GM19239 (cell line): Measurements from ENCODE around the gene DCLK1.

Experiments
- DNase-seq: peaks from one replicate; pipeline ENCODE4 v3.0.0; 2011; ENCODE audit warnings: low spot score; ENCODE audit not compliant: insufficient read length
- FAIRE-seq: peaks from 2 replicates; lab custom pipeline; 2011; peaks lifted over from hg19 to GRCh38; lab: Jason Lieb, UNC

The DCLK1 gene

DNA sequence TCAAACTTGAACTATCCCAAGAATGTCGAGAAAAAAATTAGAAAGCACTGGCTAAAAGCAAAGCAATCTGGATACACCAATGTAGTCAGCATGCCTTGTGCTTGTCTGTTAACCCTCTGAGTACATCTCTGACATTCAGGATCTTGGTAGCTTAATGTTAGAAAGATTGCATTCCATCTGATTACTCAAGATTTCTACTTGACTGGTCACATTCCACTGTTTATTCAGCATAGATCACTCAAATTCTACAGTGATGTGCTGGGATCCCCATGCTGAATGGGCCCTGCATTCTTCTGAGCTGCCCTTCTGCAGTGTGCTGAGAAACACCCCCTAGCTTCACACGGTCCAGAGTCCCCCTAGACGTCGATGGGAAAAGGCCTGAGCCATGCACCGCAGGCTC, 359.3 kb downstream of the DCLK1 start:
- FAIRE-seq (no peak), DNase-seq (no peak)

DNA sequence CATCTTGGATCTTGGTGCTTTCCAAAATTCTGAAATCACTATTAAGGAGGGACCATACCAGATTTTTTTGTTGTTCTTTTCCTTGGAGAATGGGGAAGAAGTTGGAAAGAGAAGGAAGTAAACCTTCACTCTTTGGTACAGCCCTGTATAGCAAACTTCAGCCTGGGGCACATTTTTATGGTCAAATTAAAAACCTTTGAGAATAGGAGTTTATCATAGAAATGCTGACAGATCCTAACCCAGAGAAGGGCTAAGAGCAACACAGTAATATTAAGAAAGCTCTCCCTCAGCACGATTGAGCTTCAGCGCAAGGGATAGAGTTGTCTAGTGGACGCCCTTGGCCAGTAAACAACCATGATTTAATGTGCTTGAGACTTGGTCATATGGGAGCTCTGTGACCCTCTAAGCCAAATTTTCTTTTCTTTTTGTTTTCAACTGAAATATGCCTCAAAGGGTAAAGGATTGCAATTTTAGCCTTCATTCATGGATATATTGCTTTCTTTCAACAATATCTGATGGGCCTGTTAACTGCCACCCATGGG, 360.4 kb downstream of the DCLK1 start:
- DNase-seq (no peak), FAIRE-seq (no peak)

DNA sequence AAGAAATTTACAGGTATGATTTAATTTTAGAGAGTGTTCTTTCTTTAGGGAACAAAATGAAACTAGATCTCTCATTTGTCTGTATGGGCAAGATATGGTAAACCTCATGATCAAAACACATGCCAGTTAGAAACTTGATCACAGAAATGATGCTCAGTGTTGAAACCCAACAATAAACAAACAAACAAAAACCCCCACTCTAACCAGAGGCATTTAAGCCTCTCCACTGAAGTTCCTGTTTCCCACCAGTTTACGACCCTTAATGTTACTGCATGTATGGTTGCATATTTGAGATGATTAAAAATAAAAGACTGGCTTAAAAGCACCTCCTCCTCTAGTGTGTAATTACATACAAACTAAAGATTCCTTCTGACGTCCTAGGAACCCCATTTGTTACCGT, 361.4 kb downstream of the DCLK1 start:
- DNase-seq (no peak), FAIRE-seq (no peak)

DNA sequence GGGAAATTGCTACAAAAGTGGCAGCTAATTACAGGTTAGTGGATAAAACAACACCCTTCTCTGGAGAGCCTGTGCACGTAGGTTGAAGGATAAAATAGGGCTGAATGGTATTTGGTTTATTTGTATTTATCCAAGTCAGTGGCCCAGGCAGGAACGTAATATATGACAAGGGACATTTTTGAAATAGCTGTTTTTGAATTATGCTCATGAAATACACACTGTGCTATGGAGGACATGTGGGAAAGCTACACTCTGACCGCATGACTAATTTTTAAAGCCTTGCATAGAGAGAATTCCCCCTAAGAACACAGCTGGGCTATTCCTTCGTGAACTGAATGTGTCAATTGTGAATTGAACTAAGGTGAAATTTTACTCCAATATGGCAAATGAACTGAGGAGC, 362.6 kb downstream of the DCLK1 start:
- FAIRE-seq (no peak), DNase-seq (no peak)

DNA sequence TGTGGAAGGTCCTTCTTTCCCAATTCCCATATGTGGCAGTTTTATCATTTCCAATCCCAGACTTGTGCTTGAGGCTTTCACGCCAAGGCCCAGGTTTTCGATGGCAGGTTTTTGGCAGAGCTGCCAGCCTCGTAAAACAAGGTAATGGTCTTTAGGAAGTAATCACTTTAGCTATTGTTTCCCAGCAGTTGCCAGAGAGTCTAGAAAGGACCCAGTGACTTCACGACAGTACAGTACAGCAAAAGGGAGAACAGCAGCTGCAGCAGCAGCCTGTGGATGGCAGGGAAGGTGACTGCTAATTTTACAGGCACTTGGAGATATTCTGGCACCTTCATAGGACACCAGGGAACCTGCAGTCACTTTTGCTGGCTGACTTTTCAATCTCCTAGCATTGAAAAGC, 363.1 kb downstream of the DCLK1 start:
- FAIRE-seq: no peak
- DNase-seq: no peak

DNA sequence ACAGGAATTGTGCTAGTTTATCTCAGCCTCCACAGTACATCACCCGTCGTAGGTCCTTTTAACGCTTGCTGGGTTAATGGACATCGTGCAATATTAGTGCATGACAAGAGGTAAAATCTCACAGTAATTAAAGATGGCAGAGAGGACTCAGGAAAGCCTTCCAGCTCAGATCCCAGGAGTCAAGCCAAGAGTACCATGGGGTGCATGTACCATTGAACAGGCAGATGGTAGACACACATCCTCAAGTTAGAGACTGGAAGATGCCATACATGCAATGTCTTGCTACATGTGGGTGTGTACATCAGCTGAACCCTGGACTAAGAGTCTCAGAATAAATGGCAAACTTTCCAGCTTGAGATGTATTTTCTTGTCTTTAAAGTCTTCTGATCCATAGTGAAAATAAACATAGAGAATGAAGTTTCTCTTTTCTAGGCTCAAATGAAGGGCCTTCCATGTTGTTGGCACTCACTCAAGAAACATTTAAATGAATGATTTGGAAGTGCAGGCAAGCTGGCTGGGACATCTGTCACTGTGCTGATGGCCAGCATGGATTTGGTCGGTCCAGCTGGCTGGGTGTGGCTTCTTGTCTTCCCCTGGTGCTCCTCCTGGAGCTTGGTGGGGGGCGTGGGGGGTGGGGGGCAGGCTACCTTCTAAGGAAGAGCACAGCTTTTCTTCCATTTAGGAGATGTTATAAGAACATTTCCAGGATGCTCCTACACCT, 363.8 kb downstream of the DCLK1 start:
- FAIRE-seq (no peak), DNase-seq (no peak)

DNA sequence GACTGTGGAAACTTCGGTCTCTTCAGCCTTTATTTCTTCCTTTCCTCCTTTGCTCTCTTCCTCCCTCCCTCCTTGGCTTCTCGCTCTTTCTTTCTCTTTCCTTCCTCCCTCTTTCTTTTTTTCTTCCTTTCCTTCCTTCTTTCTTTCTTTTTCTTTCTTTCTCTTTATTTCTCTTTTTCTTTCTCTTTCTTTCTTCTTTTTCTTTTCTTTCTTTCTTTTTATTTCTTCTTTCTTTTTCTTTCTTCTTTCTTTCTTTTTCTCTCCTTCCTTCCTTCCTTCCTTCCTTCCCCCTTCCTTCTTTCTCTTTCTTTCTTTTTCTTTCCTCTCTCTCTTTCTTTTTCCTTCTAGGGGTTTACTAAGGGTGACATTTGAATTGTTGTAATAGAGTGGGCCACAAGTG, 364.5 kb downstream of the DCLK1 start:
- no peak for DNase-seq

DNA sequence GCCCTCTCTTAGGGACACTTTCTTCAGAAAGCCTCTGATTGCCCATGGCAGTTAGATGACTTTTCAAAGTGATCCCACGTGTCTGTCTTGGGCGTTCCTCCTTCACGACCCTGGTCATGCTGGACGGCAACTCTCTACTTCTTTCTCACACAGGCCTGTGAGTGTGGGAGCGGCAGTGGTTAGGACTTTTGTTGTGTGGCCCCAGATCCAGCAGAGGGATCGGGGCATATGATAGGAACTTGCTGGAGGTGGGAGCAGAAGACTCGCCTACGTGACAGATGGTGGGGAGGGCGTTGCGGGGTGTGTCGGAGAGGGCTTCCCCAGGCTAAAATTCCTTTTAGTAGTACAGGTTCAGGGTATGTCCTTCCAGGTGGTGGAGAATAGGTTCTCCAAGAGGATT, 365.2 kb downstream of the DCLK1 start:
- no peak for DNase-seq
- no peak for FAIRE-seq

More for the DNA sequence above, 364.5 kb downstream of the DCLK1 start:
- no peak for FAIRE-seq

DNA sequence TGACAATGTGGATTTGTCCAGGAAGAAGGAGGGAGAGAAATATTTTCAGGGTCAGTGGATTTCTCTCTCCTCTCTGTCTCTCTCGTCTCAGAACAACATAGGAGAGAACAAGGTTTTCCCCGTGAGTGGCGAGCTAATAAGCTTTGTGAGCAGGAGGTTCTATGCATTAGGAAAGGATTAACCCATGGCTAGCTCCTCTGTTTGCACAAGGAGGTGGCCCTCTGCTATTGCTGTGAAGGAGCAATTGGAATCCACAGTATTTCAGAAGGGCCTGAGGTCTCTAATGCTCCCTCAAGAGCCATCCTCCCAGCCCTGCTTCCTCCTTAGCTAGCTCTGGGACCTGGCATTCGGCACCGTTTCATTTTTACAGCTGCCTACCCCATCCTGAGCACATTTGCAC, 365.8 kb downstream of the DCLK1 start:
- no peak for DNase-seq
- no peak for FAIRE-seq

DNA sequence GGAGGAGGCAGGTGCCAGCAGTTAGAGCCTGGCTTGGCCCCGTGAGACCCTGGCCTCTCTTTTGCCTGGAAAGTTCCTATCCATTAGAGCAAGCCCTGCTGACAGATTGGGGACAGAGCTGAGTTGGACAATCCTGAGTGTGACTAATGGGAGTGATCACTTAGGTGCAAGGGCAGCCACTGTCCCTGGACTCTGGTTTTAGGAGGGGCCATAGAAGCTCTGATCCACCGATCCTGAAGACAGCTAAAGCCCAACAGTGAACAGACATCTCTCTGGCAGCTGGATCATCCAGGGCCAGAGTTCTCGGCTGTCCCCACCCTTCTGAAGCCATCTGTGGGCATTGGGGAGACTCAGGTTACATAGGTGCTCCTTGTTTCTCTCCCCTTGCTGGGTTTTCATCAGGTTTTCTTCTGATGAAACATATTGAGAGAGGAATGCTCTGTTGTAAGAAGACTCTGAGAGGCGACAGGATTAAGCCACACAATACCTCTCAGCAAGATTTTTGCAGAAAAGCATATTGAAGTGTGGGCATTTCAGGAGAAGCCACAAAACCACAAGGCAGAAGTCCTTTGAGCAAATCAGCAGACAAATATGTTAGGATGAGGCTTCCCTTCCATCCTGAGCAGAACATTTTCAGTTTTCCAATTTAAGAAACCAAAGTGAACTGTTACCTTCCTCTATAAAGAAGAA, 366.7 kb downstream of the DCLK1 start:
- DNase-seq (no peak), FAIRE-seq (no peak)

DNA sequence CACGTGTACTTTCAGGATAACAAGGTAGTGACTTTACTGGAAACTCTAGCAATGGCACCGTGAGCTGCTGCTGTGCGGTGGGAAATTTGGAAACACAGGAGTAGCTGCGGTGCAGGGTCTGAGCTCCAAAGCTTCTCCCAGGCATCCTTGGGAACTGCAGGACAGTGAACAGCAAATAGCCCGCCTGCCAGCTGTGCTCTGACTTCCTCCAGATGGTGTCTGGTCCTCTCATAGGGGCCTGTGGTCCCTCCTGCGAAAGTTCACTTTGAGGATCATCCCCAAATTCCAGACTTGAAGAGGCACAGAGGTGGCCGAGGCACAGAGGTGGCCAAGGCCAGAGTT, 367.4 kb downstream of the DCLK1 start:
- DNase-seq: no peak
- no peak for FAIRE-seq

DNA sequence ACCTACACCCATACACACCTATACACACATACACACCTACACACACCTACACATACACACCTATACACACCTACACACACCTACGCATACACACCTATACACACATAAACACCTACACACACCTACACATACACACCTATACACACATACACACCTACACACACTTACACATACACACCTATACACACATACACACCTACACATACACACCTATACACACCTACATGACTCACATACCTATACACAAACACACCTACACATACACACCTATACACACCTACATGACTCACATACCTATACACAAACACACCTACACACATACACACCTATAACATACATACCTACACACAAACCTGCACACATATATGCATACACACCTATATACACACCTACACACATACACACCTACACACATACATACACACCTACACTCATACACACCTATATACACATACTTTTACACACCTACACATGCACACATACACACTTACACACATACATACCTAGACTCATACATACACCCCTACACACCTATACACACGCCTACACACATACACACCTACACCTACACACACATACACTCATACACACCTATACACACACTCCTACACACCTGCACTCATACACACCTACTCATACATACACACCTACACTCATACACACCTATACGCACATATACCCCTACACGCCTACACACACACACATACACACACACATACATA, 368.0 kb downstream of the DCLK1 start:
- FAIRE-seq (no peak), DNase-seq (no peak)

DNA sequence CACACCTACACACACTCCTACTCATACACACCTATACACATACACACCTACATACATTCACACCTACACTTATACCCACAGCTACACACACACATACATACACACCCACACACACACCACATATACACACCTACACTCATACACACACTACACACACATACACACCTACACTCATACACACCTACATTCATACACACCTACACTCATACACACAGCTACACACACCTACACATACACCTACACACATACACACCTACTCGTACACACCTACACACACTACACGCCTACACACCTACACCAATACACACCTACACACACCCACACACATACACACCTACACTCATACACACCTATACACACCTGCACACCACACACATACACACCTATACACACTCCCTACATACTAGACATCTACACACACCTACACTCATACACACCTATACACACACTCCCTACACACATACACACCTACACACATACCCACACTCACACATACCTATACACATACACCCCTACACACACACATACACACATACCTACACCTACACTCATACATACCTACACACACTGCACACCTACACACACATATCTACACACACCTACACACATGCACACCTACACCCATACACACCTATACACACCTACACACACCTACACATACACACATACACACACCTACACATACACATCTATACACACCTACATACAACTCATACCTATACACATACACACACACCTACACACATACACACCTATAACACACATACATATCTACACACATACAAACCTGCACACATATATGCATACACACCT, 369.5 kb downstream of the DCLK1 start:
- DNase-seq: no peak
- no peak for FAIRE-seq

DNA sequence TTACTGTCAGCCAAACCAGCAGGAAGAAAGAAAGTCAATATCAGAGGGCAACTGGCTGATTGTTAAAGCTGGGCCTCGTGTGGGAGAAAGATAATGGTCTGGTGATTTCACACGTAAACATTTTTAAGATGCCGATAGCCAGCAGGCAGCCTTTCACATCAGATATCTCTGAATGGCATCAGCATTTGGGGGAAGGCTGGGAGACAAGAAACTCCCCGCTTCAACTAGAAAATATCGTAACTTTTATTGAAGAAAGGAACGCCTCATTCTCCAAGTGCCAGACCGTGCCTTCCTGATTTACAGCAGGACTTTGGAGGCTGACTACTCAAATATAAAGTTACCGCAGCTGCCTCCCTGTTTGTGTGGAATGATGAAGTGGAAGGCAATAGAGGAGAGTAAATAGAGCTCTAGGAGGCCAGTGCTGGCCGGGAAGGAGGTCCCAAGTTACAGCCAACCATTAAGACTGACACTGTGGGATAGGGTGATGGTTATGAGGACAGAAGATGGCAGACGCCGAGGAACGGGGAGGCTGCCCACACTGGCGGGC, 370.4 kb downstream of the DCLK1 start:
- DNase-seq (no peak), FAIRE-seq (no peak)

DNA sequence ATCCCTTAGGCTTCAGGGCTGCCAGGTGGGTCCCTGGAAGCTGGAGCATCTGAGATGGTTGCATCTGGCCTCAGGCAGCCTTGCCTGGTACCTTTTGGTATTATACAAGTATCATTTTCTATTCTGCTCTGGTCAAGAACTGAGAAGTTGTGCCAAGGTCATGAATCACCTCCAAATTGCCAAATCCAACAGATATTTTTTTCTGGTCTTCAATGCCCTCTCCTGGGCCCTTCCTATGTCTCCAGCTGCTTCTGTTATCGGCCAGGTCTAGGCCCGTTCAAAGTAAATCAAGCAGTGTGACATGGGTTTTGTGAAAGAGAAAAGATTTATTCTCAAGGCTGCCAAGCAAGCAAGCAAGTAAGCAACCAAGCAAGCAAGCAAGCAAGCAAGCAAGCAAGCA, 383.6 kb downstream of the DCLK1 start:
- FAIRE-seq: no peak
- no peak for DNase-seq

DNA sequence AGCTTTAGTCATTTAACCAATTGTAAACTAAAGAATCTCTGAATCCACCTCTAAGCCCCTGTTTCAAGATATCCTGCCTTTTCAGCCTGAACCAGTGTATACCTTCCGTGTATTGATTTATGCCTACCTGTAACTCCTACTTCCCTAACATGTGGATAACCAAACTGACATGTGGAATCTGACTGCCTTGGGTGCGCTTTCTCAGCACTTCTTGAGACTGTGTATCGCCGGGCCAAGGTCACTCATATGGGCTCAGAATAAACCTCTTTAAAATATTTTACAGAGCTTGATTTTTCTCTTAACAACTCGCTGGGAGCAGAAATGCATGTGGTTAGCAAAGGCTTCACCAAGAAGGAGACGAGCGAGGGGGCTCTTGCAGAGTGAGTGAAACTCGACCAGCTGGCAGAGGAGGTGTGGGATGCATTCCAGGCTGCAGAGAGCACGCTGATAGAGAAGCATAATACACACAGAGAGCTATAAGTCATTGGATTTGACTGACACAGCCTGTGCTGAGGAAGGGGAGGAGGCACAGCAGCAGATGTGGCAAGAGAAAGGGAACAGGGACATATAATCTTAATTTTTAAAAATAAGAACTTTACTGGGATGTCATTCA, 386.5 kb downstream of the DCLK1 start:
- no peak for FAIRE-seq
- no peak for DNase-seq

DNA sequence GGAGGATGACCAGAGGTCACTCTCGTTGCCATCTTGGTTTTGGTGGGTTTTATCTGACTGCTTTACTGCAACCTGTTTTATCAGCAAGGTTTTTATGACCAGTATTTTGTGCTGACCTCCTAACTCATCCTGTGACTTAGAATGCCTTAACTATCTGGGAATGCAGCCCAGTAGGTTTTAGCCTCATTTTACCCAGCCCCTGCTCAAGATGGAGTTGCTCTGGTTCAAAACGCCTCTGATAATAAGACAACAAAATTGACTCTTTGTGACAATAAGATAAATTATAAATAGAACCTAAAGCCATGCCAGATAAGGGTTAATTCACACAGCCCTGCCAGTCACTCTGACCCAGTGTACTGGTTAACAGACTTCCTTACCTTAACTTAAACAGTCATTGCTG, 387.0 kb downstream of the DCLK1 start:
- DNase-seq (no peak), FAIRE-seq (no peak)

DNA sequence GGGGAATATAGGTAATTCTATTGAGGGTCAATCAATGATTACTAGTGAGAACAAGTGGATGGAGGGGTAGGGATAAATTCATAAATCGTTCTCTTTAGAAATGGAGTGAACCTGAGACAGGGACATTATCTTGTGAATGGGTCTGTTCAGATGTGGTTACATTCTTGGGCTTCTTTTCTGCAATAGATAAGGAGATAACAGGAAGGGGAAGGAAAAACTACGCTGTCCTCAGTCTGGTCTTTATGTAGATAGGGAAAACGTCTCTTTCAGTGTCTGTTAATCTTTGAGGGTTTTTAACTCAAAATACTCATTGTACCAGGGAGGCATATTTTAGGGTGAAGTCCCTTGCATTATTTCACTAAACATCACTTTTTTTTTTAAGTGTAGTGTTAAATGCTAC, 388.0 kb downstream of the DCLK1 start:
- FAIRE-seq: no peak
- DNase-seq: no peak

DNA sequence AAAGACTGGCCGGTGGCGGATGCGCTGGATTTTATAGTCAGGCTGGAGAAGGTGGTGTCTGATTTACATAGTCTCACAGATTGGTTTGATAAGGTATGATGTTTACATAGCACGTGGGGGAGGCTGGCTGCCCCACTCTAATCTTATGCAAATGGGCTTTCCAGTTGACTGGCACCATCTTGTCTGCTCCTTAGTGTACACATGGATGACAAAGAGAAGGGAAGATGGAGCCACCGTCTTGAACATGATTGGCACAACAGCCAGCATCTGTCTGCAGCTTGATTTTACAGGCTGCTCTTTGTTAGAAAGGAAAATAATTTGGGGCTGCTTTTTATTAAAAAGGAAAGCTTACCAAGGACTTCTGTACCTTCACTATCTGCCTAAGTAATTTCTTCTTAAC, 389.5 kb downstream of the DCLK1 start:
- DNase-seq (no peak), FAIRE-seq (no peak)

DNA sequence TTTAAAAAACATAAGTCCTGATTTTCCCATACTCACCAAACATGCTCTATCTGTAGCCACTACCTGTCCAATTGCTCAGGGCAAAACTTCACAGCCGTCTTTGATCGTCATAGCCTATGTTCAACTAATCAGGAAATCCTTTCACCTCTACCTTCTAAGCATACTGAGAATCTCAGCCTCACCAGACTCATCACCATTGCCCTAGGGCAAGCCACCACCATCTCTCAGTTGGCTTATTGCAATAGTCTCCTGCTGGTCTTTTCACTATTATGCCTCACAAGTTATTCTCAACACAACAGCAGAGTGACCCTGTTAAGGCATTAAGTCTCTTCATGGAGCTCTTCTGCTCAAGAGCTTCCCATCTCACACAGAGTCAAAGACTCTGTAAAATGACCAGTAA, 394.3 kb downstream of the DCLK1 start:
- no peak for FAIRE-seq
- no peak for DNase-seq
